ENCODE measurements around the gene EXOSC10.
"Not testable (repeated sequence)": the region's sequence is repeated elsewhere in the genome, so short reads cannot be mapped to it uniquely, and the experiment has no call there.

Gene EXOSC10

GRCh38 chr1:11061652-11062365, 37.9 kb downstream of the EXOSC10 start:
- no peak for DNase-seq (ENCODE audit: low spot score)

- DNase-seq (ENCODE audit: low spot score), result peak; percentile 90
Observed at GRCh38 chr1:11059968-11060830, 39.5 kb downstream of the EXOSC10 start, which contains the start of gene SRM. Gene SRM, minus strand, starts transcription at chr1:11060018. Its CDS starts 75 bp downstream, at chr1:11059943.

GRCh38 chr1:11059155-11059967, 40.3 kb downstream of the EXOSC10 start:
- no peak for DNase-seq (ENCODE audit: low spot score)

GRCh38 chr1:11058595-11059154, 41.0 kb downstream of the EXOSC10 start:
- DNase-seq (ENCODE audit: low spot score), result no peak

DNA sequence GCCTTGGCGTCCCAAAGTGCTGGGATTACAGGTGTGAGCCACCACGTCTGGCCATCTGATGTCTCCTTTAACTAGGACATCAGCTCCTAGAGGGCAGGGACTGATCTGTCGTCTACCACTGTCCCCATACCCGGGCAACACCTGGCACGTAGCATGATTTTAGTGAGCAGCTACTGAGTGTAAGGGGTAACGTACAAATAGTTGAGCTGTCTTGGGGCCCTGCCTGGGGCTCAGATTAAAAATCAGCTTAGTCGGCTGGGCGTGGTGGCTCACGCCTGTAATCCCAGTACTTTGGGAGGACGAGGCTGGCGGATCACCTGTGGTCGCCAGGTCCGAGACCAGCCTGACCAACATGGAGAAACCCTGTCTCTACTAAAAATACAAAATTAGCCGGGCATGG, 41.6 kb downstream of the EXOSC10 start:
- DNase-seq (ENCODE audit: low spot score), result no peak

DNA sequence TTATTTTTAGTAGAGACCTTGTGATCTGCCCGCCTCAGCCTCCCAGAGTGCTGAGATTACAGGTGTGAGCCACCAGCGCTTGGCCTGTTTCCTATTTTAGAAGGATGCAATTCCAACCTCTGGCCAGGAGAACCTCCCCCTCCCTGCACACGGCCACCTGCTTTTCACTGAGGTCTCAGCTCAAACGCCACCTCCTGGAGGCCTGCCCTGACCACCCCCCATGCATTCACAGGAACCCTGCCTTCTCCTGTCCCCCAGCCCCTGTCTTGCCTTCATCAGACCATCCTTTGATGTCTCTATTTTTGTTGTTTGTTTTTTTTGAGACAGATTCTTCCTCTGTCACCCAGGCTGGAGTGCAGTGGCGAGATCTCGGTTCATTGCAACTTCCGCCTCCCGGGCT, 42.2 kb downstream of the EXOSC10 start:
- no peak for DNase-seq (ENCODE audit: low spot score)

DNA sequence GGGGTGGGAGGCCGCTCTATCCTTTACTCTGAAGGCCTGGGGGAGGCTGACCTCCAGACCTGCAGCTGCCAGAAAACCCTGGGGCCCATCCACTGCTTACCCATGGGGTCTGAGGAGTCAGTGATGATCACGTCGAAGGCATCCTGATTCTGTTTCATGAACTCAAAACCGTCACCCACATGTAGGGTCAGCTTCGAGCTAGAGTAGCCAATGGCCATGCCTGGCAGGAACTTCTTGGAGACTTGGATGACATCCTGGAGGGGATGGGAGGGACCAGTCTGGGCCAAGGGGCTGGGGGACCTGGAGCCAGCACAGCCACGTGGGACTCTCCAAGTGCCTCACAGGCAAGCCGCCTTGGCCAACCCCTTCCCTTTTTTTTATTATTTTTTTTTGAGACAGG, 43.2 kb downstream of the EXOSC10 start:
- DNase-seq (ENCODE audit: low spot score), result no peak

DNA sequence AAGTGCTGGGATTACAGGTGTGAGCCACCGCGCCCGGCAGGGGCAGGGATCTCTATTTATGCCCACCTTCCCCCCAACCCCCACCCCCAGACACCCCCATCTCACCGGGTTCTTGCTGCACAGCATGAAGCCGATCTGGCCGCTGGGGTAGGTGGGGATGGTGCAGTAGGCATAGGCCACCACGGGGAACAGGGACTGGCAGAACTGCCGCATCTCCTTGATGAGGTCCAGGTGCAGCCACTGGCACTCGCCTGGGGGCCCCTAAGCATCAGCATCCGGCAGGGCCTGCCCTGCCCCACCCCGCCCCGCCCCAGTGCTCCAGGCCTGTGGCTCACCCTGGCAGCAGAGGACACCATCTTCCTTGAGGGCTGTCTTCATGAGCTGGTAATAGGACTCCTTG, 44.0 kb downstream of the EXOSC10 start:
- no peak for DNase-seq (ENCODE audit: low spot score)

DNA sequence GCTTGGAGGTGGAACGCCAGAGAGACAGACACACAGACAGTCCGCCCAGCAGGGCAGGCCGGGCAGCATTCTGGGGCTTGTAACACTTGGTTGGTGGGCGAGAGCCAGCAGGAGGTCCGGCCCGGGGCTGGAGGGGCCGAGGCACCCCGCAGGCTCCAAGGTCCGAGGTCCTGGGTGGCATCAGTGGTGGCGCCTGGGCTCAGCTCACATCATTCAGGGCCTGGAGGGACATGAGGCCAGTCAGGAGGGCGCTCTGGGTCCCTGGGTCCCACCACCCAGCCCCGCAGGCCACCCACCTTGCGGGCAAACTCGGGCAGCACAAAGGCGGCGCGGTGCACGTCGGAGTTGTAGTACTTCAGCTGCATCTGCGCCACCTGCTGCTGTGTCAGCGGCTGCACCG, 45.0 kb downstream of the EXOSC10 start:
- no peak for DNase-seq (ENCODE audit: low spot score)

DNA sequence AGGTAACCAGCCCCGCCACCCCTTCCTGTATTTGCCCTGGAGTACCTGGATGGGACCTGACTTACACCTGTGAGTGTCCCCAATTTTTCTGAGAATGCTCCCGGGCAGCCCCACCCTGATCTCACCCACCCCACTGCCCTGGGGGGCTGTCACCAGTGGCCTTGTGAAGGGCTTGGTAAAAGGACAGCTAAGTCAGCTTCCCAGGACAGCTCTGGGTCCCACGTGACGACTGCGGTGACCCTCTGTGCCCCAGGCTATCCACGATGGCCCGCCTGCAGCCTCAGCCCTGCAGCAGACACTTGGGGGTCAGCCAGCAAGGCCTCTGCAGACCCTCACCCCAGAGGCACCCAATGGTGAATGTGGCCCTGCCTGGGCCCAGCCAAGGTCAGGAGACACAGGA, 45.5 kb downstream of the EXOSC10 start:
- DNase-seq (ENCODE audit: low spot score), result no peak

DNA sequence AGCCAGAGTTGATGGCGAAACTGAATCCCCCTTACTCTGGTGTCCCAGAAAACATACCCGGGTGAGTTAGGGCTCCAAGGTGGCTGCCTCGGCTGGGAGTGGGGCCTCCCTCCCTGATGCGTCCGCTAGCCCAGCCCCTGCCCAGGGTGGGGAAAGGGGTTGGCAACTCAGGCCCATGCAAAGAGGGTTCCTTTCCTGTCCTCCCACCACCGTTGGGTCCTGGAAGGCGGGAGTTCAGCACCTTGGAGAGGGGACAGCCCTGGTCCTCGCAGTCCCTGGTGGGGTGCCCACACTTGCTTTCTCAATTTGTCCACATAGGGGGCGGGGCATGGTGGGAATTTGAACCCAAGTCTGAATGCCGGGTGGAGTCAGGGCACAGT, 45.9 kb downstream of the EXOSC10 start:
- no peak for DNase-seq (ENCODE audit: low spot score)

DNA sequence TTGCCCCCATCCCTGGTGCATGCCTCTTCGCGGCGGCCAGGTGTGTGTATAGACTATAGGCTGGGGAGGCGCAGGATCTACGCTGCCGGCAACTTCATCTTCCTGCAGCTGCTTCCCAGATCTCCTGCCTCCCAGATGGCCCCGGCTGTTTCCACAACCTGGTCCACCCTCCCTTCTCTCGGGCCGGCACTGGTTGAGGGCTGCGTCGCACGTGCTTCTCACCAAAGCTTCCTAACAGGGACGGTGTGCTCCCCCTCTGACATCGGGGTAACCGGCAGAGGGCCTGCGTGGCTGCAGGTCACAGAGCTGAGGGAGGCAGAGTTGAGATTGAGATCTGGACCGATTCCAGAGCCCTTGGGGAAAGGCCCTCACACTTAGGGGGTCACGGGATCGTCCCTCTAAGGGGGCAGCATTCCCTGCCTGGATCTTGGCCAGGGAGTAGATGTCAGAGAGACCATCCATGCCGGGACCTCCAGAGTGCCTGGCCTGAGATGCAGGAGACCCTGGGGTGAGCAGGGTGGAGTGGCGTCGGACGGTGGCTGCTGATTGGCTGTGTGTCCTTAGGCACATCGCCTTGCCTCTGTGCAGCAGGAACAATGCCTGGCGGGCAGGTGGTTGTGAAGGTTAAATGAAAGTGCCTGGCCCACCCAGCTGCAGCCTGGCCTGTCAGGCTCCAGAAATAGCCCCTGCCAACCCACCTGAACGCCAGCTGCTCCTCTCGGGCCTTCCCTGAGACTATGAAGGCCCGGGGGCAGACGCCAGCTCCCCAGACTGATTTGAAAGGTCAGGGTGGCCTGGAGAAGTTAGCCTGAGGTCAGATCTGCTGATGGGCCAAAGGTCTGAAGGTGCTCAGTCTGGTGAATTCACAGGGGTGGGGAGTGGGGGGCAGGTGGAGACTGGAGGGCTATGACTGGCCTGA, 46.6 kb downstream of the EXOSC10 start:
- no peak for DNase-seq (ENCODE audit: low spot score)

- DNase-seq (ENCODE audit: low spot score), result no peak
Observed at GRCh38 chr1:11051781-11052511, 47.7 kb downstream of the EXOSC10 start.

- DNase-seq (ENCODE audit: low spot score), result not testable (repeated sequence)
Observed at GRCh38 chr1:11051121-11051520, 48.5 kb downstream of the EXOSC10 start.

DNA sequence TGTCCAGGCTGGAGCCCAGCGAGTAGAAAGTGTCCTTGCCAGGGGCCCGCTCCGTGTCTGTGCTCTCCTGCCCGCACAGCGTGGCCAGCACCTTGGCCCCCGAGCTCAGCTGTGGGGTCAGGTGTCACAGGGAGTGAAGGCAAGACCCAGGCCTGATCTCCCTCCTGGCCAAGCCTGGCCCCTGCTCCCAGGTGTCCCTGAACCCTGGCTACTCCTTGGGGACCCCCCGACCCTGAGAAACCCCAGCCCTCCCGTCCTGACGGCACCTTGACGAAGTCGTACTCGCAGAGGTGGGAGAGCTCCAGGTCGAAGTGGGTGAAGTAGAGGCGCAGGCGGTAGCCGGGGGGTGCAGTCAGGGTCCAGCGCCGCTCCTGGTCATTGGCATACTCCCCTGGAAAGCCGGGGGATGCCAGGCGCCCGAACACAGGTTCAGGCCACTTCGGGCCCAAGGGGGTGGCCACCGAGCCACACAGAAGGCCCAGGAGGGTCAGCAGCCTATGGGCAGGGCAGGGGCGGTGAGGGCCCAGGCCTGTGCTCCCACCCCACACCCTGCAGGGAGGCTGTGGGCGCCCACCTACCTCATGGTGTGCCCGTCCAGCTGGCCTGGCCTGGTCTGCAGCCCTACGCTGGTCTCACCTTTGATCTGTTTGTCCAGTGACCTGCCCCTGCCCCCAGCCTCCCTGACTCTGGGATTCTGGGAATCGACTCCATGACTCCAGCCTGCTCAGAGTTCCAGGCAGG, 52.9 kb downstream of the EXOSC10 start, which contains the start of gene MASP2:
MASP2 (minus strand) TSS at position 615 of the 741 bp plus-strand sequence; CDS start at position 583, 32 bp downstream.
- DNase-seq (ENCODE audit: low spot score), result no peak

DNA sequence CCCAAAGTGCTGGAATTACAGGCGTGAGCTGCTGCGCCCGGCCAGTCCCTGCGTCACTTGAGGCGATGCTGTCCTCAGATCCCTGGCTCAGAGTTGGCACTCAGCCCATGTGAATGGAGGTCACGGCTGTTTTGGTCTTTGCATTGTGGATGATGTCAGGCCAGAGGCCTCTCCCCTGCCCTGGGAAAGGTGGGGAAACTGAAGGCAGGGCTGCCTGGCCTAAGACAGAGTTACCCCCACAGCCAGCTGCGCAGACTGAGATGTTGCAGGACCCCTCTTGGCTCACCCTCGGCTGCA, 53.5 kb downstream of the EXOSC10 start:
- DNase-seq (ENCODE audit: low spot score), result no peak

GRCh38 chr1:11045428-11046269, 54.0 kb downstream of the EXOSC10 start:
- DNase-seq (ENCODE audit: low spot score), result no peak

- no peak for DNase-seq (ENCODE audit: low spot score)
Observed at GRCh38 chr1:11044849-11045427, 54.7 kb downstream of the EXOSC10 start.

Measured in CD4-positive, alpha-beta T cell treated with Interleukin-6 at 100 ng/mL for 8 hours (primary cell).